ES-I3 (cell line): Measurements from ENCODE around the gene CCND2.
"Not testable (repeated sequence)": the region's sequence is repeated elsewhere in the genome, so short reads cannot be mapped to it uniquely, and the experiment has no call there.

ENCODE experiments used
- H3K36me3 ChIP-seq: 2 replicates; pipeline ENCODE4 v1.6.1; 2013; ENCODE audit warnings: mild to moderate bottlenecking, low read length, control low read depth, moderate library complexity; ENCODE audit not compliant: insufficient read depth
- H3K4me1 ChIP-seq: 2 replicates; pipeline ENCODE4 v1.6.1; 2013; ENCODE audit warnings: mild to moderate bottlenecking, control low read depth, low read length; ENCODE audit not compliant: insufficient read depth
- H3K9ac ChIP-seq: 2 replicates; pipeline ENCODE4 v1.6.1; 2013; ENCODE audit warnings: low read depth, mild to moderate bottlenecking, low read length, moderate library complexity
- H3K9me3 ChIP-seq: 2 replicates; pipeline ENCODE4 v1.6.1; 2013; ENCODE audit warnings: mild to moderate bottlenecking, low read length, moderate library complexity; ENCODE audit not compliant: control insufficient read depth, insufficient read depth

CCND2 gene

DNA sequence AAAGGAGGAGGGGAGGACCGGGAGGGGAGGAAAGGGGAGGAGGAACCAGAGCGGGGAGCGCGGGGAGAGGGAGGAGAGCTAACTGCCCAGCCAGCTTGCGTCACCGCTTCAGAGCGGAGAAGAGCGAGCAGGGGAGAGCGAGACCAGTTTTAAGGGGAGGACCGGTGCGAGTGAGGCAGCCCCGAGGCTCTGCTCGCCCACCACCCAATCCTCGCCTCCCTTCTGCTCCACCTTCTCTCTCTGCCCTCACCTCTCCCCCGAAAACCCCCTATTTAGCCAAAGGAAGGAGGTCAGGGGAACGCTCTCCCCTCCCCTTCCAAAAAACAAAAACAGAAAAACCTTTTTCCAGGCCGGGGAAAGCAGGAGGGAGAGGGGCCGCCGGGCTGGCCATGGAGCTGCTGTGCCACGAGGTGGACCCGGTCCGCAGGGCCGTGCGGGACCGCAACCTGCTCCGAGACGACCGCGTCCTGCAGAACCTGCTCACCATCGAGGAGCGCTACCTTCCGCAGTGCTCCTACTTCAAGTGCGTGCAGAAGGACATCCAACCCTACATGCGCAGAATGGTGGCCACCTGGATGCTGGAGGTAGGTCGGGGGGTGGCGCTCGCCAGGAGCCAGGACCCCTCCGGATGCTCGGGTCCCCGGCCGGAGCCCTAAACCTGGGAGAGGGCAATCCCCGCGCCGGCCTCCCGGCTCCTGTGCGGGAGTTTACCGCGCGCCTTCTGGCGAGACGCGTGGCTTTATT is at the start of gene CCND2:
Gene CCND2 (plus strand): TSS at position 111 of the 744 bp plus-strand sequence. CDS start 279 bp downstream, at position 390.
- peak within 1 kb of the TSS; percentile 98 for H3K9ac ChIP-seq
- H3K36me3 ChIP-seq = peaks cover 25% of the 10 kb centered on the region
- no peaks in the 10 kb centered on the region for H3K9me3 ChIP-seq
- H3K4me1 ChIP-seq = peaks cover 15% of the 10 kb centered on the region

DNA sequence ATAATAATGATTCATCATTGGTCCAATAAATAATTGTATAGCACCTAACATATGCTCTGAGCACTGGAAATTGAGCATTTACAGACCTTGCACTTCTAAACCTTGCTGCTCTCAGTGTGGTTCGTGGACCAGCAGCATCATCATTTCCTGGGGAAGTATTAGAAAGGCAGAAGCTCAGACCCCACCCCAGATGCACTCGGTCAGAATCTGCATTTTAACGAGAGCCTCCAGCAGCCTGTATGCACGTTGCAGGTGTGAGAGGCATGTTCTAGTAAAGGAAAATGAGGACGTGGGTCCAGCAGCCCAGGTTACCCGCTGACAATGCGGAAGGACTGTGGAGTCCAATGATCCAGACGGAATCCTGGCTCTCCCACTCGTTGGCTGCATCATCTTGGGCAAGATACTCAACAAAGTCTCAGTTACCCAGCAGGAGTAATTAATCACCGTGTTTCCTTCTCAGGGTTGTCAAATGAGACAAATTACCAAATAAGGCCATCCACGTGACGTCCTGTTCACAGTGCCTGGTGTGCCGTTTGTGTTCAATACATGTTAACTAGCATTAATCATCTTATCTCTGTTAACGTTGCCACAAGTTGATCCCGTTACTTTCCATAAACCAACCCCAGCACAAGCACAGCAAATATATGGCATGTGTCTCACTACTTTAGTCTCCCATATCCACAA is 49.2 kb upstream of the CCND2 start:
- H3K9me3 ChIP-seq = no peaks in the 10 kb centered on the region
- H3K36me3 ChIP-seq = no peaks in the 10 kb centered on the region

DNA sequence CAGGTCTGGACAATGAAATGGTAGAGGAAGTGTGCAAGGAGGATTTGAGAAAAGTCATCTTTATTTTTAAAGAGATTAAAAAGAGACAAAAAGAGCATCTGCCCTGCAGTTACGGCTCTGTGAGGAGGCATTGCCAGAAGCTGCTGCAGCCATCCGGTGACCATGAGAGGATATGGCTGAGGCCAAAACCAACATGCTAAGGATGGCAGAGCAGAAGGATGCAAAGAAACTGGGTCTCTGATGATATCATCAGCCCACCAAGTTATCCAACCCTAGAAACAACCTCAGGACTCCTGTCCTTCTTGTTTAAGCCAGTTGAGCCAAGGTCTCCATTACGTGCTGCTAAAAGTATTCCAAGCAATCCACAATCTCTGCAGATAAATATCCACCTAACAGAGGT is 48.0 kb upstream of the CCND2 start:
- H3K4me1 ChIP-seq = peaks cover 4% of the 10 kb centered on the region; the same call in 1 of the 2 replicates
- H3K9ac ChIP-seq = no peak overlapping the region
- H3K36me3 ChIP-seq = no peaks in the 10 kb centered on the region
- no peaks in the 10 kb centered on the region for H3K9me3 ChIP-seq

More for the DNA sequence above, 49.2 kb upstream of the CCND2 start:
- H3K4me1 ChIP-seq = peaks cover 4% of the 10 kb centered on the region; the same call in 1 of the 2 replicates
- no peak overlapping the region for H3K9ac ChIP-seq

DNA sequence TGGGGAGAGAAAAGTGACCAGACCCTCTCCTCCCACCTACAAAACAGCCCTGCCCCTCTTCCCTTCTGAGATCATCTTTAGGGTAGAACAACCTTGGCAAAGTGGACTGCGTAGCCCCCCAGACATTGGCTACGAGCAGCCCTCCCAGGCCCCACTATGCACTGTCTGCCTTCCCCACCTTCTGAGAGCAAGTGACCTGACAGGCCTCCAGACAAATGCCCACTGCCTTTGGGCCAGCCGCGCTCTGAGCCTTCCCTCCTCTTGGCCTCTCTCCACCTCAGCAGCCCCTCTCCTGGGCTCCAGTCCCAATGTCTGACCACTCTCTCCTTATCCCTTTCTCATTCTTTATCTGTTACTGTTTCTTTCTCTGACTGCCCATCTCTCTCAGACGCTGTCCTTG is 46.5 kb upstream of the CCND2 start:
- peaks cover 4% of the 10 kb centered on the region; the same call in 1 of the 2 replicates for H3K4me1 ChIP-seq
- no peaks in the 10 kb centered on the region for H3K36me3 ChIP-seq
- no peaks in the 10 kb centered on the region for H3K9me3 ChIP-seq
- no peak overlapping the region for H3K9ac ChIP-seq

DNA sequence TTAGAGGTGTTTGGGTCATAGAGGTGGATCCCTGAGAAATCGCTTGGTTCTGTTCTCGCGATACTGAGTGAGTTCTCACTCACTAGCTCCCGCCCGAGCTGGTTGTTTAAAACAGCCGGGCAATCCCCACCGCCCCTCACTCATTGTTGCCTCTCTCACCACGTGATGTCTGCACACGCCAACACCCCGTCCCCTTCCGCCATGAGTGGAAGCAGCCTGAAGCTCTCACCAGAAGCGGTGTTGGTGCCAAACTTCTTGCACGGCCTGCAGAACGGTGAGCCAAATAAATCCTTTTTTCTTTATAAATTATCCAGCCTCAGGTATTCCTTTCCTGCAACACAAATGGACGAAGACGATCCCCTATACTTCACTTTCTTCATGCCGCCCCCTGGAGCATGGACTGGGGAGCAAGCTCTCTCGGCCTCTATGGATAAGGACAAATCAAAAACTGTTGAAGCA is 45.4 kb upstream of the CCND2 start:
- H3K36me3 ChIP-seq = no peaks in the 10 kb centered on the region
- no peaks in the 10 kb centered on the region for H3K9me3 ChIP-seq
- peak overlapping the region; percentile 24; the same call in 1 of the 2 replicates for H3K9ac ChIP-seq
- peaks cover 4% of the 10 kb centered on the region; the same call in 1 of the 2 replicates for H3K4me1 ChIP-seq

DNA sequence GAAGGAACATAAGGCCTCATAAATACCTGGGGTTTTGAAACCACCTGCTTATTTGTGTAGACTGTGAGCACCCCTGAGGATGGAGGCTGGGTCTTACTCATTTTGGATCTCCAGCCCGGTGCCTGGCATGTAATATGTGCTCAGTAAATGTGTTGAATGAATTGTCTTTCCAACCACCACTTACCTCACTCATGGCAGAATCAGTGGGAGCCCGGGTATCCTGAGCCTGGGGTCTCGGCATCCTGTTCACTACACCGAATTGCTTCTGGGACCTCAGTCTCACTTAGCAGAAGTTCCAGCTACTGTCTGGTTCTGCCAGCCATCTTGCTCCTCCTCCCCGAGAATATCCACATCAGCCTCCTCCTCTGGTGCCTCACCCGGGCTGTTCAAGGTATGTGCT is 43.0 kb upstream of the CCND2 start:
- Histone ChIP-seq H3K9me3 (no peaks in the 10 kb centered on the region), H3K36me3 (no peaks in the 10 kb centered on the region), H3K4me1 (peaks cover 4% of the 10 kb centered on the region; the same call in 1 of the 2 replicates), H3K9ac (no peak overlapping the region)

DNA sequence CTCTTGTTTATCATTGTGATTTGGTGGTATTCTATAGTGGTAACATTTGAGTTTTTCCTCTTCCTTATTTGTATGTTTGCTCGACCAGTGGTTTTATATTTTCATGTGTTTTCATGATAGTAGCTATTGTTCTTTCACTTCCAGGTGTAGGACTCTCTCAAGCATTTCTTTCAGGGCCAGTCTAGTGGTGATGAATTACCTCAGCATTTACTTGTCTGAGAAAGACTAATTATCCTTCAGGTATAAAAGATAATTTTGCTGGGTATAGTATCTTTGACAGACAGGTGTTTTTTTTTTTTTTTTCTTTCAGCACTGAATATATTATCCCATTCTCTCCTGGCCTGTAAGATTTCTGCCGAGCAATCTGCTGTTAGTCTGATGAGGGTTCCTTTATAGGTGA is 35.0 kb upstream of the CCND2 start:
- H3K36me3 ChIP-seq = no peaks in the 10 kb centered on the region
- H3K9ac ChIP-seq = no peak overlapping the region
- peaks cover 15% of the 10 kb centered on the region; the same call in 1 of the 2 replicates for H3K4me1 ChIP-seq
- H3K9me3 ChIP-seq = no peaks in the 10 kb centered on the region; the same call in 1 of the 2 replicates

DNA sequence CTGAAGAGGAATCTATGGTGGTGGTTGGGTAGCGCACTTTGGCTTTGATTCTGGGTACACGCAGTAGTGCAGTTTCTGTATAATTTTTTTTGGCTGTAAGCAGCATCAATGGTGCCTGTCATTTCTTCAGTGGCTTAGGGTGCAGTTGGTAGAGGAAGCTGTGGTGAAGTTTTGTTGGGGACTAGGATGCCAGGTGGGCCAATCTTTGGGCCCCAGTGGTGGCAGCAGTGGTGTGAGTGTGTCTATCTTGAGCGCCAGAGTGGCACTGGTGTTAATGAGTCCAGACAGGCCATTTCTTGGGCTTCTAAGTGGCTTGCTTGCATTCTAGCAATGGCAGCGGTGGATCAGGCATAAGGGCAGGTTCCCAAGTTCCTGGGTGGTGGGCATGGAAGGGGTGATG is 33.8 kb upstream of the CCND2 start:
- no peaks in the 10 kb centered on the region for H3K36me3 ChIP-seq
- H3K9me3 ChIP-seq = no peaks in the 10 kb centered on the region; the same call in 1 of the 2 replicates
- no peak overlapping the region for H3K9ac ChIP-seq
- peaks cover 15% of the 10 kb centered on the region; the same call in 1 of the 2 replicates for H3K4me1 ChIP-seq

DNA sequence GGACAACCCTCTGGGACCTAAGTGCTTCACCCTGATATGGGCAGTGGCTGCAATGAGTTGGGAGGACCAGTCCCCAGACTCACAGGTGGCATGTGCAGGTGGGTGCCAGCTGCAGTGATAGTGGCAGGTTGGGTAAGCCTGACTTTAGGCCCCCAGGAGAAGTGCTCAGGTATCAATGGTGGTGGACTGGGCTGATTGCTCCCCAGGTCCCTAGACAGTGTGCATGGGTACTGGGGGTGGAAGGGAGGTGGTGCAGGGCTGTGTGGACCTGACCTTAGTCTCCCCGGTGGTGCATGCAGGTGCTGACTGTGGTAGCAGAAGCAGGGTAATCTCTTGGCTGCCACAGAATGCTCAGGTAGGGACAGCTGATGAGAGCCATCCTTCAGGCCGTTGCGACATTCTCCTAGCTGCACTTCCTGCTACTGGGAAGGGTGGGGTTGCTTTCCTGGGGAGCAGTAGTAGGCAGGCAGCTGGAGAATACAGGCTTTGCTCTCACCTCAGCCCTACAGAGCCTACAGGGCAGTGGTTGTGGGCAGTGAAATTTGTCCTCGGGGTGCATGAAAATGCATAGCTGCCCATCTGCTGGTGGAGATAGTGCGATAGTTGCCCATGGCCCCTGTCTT is 33.3 kb upstream of the CCND2 start:
- H3K9ac ChIP-seq = no peak overlapping the region
- H3K4me1 ChIP-seq = peaks cover 15% of the 10 kb centered on the region; the same call in 1 of the 2 replicates
- H3K9me3 ChIP-seq = no peaks in the 10 kb centered on the region; the same call in 1 of the 2 replicates
- H3K36me3 ChIP-seq = no peaks in the 10 kb centered on the region

DNA sequence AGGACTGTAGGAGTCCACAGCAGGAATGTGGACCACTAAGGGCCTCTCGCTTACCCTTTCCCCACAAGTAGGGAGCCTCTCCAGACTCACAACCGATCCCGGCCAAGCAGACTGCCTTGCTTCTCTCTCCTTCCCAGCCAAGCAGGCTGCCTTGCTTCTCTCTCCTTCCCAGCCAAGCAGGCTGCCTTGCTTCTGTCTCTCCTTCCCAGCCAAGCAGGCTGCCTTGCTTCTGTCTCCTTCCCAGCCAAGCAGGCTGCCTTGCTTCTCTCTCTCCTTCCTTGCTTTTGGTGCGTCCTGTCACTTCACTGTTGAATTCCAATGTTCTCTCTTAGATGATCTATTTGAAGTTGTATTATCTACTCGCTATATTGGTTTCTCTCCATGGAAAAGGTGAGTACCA is 32.6 kb upstream of the CCND2 start:
- H3K9ac ChIP-seq = no peak overlapping the region
- no peaks in the 10 kb centered on the region for H3K36me3 ChIP-seq
- no peaks in the 10 kb centered on the region; the same call in 1 of the 2 replicates for H3K9me3 ChIP-seq
- H3K4me1 ChIP-seq = peaks cover 18% of the 10 kb centered on the region; the same call in 1 of the 2 replicates

DNA sequence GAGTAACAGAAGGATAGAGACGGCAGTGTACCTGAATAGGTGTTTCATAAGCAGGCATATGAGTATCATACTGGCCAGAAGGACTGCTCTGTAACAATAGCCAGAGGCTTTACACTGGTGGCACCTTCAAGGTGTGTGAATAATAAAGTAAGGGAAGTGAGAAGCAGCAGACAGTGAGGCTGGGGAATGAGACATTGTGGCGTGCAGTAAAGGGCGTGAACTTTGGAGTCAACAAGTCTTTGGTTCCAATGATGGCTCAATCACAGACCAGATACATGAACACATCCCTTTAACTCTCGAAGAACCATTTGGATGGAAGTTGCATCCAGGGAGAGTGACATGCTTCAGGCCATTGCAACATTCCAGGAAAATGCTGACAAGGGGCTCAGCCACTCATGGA is 32.0 kb upstream of the CCND2 start:
- Histone ChIP-seq H3K4me1 (peaks cover 21% of the 10 kb centered on the region; the same call in 1 of the 2 replicates), H3K36me3 (no peaks in the 10 kb centered on the region), H3K9me3 (no peaks in the 10 kb centered on the region; the same call in 1 of the 2 replicates), H3K9ac (no peak overlapping the region)

DNA sequence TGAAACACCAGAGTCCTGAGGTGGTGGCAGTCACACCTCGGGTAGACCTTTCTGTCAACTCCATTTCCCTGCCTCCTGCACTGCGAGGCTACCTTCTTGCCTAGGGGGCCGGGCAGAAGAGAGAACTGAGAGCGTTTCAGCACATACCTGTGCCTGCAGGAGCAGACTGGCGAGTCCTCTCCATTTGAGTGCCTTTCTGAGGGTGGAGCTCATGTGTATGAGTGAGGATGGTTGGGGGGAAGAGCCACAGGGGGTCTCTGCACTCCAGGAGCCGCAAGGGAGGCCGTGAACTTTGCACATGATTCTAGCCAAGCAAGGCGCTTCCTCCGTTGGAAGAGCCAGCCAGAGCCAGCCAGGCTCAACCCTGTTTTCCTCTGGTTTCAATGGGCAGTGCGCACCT is 31.0 kb upstream of the CCND2 start:
- peaks cover 21% of the 10 kb centered on the region; the same call in 1 of the 2 replicates for H3K4me1 ChIP-seq
- no peaks in the 10 kb centered on the region; the same call in 1 of the 2 replicates for H3K9me3 ChIP-seq
- no peaks in the 10 kb centered on the region for H3K36me3 ChIP-seq
- H3K9ac ChIP-seq = no peak overlapping the region; the same call in 1 of the 2 replicates

DNA sequence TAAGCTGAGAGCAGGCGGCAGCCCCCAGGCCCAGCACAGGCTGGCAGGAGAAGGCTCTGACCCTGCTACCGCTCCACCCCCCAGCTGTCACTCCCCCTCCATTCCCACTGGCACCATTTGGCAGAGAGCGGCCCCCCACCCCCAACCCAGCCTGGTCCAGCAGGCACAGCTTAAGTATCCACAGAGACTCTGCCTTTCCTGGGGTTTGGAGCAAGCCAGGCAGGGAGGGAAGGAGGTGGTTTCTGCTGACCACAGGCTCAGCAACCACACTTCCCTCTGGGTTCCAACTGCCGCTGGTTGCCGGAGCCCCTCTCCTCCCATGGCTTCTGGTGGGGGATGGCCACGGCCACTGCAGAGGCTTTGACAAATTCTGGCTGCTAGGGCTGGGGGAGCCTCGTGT is 30.5 kb upstream of the CCND2 start:
- peaks cover 21% of the 10 kb centered on the region; the same call in 1 of the 2 replicates for H3K4me1 ChIP-seq
- no peak overlapping the region for H3K9ac ChIP-seq
- H3K36me3 ChIP-seq = no peaks in the 10 kb centered on the region
- no peaks in the 10 kb centered on the region for H3K9me3 ChIP-seq

DNA sequence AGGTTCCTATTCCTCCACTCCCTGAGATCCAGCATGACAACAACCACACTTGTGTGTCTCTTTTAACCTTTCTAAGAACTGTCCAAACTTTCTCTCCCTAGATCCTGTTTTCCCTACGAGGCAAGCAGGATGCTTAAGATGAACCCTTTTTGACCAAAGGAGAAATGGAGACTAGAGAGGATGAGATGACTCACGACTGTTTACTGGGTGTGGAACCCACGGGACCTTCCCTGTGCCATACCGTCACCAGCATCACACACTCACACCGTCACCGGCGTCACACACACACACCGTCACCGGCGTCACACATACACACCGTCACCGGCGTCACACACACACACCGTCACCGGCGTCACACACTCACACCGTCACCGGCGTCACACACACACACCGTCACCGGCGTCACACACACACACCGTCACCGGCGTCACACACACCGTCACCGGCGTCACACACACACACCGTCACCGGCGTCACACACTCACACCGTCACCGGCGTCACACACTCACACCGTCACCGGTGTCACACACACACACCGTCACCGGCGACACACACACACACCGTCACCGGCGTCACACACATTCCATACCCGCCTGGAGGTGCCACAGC is 30.0 kb upstream of the CCND2 start:
- H3K9me3 ChIP-seq, H3K36me3 ChIP-seq, H3K9ac ChIP-seq: not testable (repeated sequence)
- peaks cover 21% of the 10 kb centered on the region; the same call in 1 of the 2 replicates for H3K4me1 ChIP-seq
